ENCODE results near the gene FIGNL2.
"Not testable (repeated sequence)": the region's sequence is repeated elsewhere in the genome, so short reads cannot be mapped to it uniquely, and the experiment has no call there.

The FIGNL2 gene

GRCh38 chr12:51840966-51841365 lies 7.6 kb downstream of the FIGNL2 start:
- intact Hi-C loops (cut with DNase I), result no loop called here
- peak in 1 of 10 donors; percentile 50 for DNase-seq

DNA sequence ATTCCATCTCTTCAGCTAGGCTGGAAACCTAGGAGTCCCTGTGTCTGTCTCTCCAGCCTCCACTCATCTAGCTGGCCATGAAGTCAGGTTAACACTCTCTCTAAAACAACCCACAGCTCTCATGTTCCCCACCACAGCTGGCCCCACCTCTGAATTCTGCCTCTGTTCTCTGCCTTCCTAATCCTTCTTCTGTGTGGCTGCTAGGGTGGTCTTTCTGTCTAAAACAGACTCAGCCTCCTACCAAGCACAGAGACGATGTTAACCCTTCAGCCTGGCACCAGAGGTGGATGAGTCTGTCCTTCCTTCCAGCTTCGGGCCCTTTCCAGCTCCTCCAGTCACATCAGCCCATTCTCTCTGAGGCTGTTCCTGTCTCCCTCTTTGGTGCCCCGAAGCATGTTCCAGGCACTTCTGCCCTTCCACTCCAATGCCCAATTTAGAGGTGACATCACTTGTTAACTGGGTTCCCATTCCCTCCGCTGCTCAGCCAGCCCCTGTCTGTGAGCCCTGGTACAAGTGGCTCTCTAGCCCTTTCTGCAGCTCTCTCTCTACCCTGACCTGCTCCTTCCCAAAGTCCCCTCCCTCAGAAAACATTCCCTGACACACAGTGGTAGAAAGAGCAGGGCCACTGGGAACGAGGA lies 9.1 kb downstream of the FIGNL2 start:
- intact Hi-C loops (cut with DNase I), result no loop called here

DNA sequence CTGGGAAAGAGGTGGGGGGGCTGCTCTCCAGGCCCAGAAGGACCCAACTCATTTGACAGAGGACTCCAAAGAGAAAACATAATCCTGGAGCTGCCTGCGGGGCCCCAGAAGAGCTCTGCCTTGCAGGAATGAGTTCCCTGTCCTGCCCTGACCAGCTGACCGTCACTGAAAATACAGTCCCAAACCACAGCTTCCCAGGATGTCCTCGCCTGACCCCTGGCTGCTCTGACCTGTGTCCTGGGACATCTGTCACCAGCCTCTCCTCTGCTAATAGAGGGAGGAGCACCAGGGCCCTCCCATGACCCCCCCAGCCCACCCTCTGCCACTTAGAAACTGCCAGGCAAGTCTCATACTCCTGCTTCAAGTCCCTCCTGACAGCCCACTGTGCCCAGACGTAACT lies 9.8 kb downstream of the FIGNL2 start:
- intact Hi-C loops (cut with DNase I), result no loop called here
- no peak for DNase-seq

More for the DNA sequence above, 9.1 kb downstream of the FIGNL2 start:
- no peak for DNase-seq

- no peak for DNase-seq
- intact Hi-C loops (cut with DNase I), result no loop called here
Measured at GRCh38 chr12:51838036-51838435, 10.5 kb downstream of the FIGNL2 start.

- DNase-seq, result peak in 1 of 10 donors; percentile 49
- intact Hi-C loops (cut with DNase I), result no loop called here
Measured at GRCh38 chr12:51837286-51837685, 11.2 kb downstream of the FIGNL2 start.

DNA sequence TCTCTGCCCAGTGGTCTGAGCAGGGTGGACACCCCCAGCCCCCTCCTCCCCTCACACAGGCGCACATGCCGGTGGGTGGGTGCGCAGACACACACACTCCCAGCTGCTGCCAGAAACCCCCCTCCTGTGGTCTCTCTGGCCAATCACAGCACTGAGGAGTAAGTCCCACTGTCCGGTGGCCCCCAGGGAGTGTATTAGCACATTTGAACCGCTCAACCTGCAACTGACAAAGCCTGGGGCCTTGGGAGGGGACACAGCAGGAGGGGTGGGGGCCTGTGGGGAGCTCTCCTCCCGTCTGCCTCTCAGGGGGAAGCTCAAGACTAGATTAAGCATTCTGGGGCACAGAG lies 11.7 kb downstream of the FIGNL2 start:
- DNase-seq, result peak in 1 of 10 donors; percentile 57
- intact Hi-C loops (cut with DNase I), result no loop called here

DNA sequence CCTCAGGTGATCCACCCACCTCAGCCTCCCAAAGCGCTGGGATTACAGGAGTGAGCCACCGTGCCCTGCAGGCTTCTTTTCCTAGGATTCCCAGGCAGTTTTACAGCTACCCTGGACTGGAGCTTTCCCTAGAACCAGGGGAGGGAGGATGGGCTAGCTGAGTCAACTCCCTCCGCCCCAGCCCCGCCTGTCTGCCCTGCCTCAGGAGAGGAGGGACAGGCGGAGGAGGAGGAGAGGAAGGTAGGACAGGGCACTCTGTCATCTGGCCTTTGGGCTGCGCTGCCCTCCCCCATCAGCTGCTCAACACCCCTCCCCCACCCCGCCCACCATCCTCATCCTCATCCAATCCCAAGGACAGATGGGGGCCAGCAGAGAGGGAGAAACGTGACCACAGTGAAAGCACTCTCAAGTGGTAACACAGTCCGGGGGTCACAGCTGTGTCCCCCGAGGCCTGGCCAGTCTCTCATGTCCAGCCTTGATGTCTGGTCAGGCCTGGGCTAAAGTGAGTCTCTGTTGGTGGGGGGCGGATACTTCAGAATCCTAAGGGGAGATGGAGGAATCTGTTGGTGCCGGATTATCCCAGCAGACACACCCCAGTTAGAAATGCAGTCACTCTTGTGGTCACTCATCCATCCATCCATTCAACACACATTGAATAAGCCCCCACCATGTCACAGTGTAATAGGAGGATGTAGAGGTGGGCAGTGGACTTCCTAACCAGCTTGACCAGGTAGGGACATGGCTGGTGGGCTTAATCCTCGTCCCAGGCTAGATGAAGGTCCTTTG lies 12.3 kb downstream of the FIGNL2 start:
- DNase-seq, result no peak
- intact Hi-C loops (cut with DNase I), result no loop called here

DNA sequence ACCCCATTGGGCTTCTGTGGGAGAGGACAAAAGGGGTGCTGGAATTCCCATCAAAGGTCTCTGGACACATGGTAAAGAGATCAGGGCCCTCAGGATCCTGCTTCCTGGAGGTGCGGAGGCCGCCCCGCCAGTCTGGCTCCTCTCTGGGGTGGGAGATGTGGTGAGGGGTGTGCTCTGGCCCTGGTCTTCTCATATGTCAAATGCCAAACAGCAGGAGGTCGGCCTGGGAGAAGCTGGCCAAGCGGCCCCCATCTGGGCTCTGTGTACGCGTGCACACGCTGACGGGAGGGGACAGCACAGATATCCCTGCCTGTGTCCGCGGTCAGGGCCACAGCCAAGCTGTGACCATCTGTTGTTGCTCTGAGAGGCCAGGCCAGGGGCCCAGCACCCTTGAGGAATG lies 14.1 kb downstream of the FIGNL2 start:
- peak in 1 of 10 donors; percentile 68 for DNase-seq
- intact Hi-C loops (cut with DNase I), result no loop called here

DNA sequence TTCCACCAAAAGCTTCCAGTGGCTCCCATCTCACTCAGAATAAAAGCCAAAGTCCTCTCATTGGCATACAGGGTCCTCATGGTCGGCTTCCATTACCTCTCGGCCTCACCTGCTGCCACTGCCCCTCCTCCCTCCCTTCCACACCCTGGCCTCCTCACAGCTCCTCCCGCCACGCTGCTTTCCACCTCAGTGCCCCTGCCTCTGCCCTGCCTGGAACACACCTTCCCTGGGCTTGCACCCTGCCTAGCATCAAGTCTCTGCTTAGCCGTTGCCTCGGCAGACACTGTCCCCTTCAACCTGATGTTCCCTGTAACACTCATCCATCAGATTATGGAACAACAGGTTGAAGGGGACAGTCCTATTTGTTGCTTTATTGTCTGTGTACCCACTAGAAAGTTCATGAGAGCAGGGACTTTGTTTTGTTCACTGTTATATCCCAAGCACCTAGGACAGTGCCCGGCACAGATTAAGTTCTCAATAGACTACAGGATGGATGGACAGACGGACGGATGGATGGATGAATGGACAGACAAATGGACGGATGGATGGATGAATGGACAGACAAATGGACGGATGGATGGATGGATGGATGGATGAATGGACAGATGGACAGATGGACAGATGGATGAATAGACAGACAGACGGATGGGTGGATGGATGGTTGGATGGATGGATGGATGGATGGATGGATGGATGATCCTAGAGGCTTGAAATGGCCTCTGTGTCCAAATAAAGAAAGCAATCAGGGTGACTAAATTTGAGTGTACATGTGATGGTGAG lies 14.9 kb downstream of the FIGNL2 start:
- DNase-seq, result no peak
- intact Hi-C loops (cut with DNase I), result no loop called here

- intact Hi-C loops (cut with DNase I), result no loop called here
- DNase-seq, result no peak
Measured at GRCh38 chr12:51832354-51833107, 16.0 kb downstream of the FIGNL2 start.

DNA sequence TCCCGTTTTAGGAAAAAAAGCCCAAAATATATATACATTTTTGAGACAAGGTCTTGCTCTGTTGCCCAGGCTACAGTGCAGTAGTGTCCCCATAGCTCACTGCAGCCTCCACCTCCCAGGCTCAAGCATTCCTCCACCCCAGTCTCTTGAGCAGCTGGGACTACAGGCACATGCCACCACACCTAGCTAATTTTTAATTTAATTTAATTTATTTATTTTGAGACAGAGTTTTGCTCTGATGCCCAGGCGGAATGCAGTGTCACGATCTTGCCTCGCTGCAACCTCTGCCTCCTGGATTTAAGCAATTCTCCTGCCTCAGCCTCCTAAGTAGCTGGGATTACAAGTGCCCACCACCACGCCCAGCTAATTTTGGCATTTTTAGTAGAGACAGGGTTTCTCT lies 16.7 kb downstream of the FIGNL2 start:
- intact Hi-C loops (cut with DNase I); DNase-seq: not testable (repeated sequence)

DNA sequence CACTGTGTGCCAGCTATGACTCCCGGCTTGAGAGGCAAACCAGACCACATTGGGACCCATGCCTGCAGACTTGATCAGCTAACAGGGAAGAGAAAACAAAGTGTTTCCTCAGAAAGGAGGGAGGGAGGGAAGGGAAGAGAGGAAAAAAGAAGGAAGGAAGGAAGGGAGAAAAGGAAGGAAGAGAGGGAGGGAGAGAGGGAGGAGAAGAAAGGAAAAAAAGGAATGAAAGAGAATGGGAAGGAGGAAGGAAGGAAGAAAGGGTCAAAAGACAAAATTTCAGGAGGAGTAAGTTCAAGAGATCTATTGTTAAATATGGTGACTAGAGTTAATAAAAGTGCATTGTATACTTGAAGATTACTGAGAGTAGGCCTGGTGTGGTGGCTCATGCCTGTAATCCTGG lies 18.9 kb downstream of the FIGNL2 start:
- DNase-seq, result no peak
- intact Hi-C loops (cut with DNase I), result no loop called here

DNA sequence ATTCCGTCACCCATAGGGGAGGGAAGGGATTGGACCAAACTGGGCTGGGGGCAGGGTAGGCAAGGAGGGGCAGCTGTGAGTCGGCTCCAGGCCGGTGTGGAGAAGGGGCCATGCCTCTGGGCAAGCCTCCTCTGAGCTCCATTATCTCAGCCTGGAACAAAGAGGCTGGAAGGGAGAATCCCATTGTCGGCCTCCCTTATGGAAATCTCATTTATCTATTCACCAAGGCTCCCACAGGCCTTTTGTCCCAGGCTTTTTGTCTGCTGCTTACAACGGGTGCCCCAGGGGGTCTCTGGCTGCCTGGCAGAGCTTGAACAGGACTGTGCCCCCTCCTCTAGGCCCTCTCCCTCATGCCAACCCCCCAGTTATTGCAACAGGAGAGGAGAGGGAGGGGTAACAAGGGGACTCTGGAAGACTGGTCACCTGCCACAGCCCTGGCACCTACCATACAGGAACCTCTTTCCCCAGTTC lies 19.5 kb downstream of the FIGNL2 start:
- intact Hi-C loops (cut with DNase I), result no loop called here
- no peak for DNase-seq

DNA sequence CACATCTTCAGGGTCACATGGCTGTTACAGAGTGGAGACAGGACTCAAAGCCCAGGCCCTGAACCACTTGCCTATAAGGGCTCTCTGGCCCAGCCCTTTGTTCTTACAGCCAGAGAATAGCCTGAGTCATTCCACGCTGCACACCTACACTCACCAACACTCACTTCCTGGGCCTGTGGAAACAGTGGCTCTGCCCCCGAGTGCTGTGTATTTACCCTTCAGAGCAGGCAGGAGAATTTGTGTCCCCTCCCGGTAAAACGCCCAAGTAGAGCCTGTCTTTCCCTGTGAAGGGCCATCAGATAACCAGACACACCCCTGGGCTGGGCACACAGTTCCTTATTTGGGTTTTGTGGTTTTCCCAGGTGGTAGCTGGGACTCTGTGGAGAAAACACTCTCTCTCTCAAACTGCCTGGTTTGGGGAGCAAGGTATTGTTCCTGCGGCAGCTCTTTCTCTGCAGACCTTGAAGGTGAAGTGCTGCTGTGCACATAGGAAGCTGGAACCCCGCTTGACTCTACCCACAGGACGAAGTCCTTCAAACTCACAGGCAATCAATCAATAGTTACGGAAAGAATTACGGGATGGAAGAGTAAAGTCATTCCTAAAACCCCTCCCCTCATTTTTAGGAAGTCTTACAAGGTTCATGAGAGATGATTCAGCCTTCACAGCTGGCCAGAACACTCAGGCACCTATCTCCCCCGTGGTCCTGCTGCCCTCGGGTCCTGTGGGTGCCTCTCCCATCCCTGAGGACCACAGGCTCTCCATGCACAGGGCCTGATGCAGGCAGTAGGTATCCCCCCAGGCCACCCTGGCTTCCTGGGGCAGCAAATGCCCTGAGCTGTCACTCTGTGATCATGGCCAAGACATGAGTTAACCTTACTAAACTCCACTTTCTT lies 20.3 kb downstream of the FIGNL2 start:
- DNase-seq, result peak in 1 of 10 donors; percentile 80
- intact Hi-C loops (cut with DNase I), result no loop called here

DNA sequence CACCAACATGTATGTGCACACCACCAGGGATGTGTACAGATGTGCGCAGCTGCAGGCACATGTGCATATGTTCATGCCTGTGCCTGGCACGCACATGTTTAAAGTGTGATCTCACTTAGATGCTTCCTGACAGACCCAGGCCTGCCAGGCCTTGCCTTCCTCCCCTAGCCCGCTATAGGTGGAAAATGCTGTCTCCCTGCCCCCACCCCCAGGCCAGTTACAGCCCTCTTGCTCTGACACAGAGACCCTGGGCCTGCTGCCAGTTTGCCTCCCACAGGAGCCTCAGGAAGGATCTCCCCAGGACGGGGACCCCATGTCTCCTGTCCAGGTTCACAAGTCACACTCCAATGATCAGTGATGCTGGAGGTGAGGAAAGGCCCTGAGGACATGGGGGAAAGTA lies 21.6 kb downstream of the FIGNL2 start:
- intact Hi-C loops (cut with DNase I), result no loop called here
- peak in 1 of 10 donors; percentile 43 for DNase-seq

DNA sequence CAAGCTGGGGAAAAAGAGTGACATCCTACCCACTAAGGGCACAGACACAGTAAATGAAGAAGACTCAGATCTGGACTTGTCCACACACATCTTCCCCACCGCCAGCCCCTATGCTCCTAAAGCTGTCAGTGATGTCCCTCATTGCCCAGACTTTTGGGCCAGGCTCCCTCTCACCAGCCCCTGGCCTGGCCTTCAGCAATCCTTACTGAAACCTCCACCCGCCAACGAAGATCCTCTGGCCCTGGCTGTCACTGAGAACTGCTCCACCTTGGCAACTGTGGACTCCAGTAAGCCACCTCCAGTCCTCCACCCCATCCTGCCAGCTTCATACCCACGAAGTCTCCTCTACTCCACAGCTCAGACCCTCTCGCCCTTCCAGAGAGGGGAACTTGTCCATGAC lies 23.3 kb downstream of the FIGNL2 start:
- intact Hi-C loops (cut with DNase I), result loop anchor here (2.0 kb wide), 1 partner anchor 404 kb away; no protein-coding TSS in a partner anchor
- peak in 3 of 10 donors; percentile 8 to 58 (median 39) for DNase-seq

- peak in 6 of 10 donors; percentile 35 to 91 (median 40) for DNase-seq
- intact Hi-C loops (cut with DNase I), result loop anchor here (2.0 to 5.0 kb wide), 2 partner anchors 232 to 403 kb away; partner anchors contain the start of gene SCN8A
Measured at GRCh38 chr12:51823875-51824565, 24.5 kb downstream of the FIGNL2 start.

DNA sequence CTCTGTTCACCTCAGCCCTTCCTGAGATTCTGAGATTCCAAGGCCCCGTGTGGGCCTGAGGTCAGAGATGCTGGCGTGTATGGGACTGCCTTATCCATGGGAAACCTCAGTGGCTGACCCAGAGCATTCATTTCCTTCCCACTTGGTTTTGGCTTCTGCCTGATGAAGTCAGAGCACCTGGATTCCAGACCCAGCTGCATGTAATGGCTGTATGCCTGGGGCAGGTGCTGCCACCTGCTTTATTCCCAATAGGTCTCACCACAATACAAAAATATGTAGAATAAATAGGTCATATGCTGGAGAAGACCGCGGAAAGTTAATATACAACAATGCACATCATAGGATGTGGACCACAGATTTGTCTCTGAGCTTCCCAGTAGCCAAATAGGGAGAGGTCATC lies 25.6 kb downstream of the FIGNL2 start:
- peak in 1 of 10 donors; percentile 53 for DNase-seq

GRCh38 chr12:51822261-51822616 lies 26.3 kb downstream of the FIGNL2 start:
- intact Hi-C loops (cut with DNase I), result loop anchor here (5.0 kb wide), 1 partner anchor 230 kb away; the partner anchor contains the start of gene SCN8A
- DNase-seq, result peak in 3 of 10 donors; percentile 60 to 63 (median 61)

More for the DNA sequence above, 25.6 kb downstream of the FIGNL2 start:
- intact Hi-C loops (cut with DNase I), result loop anchor here (5.0 kb wide), 1 partner anchor 231 kb away; the partner anchor contains the start of gene SCN8A

Measured in posterior cingulate gyrus (tissue), 11 donors.